Activated T-cell treated with anti-CD3 and anti-CD28 coated beads, Interleukin-2, amount 50 U/mL, for 1 hour (primary cell): ENCODE results near the gene EXD2.
"Not testable (repeated sequence)": the region's sequence is repeated elsewhere in the genome, so short reads cannot be mapped to it uniquely, and the experiment has no call there.

Source experiments
- DNase-seq: peaks from one replicate; pipeline ENCODE4 v3.0.0-alpha.2; 2020

EXD2 gene

GRCh38 chr14:69259168-69259526 lies 67.8 kb downstream of the EXD2 start:
- DNase-seq, result no peak

GRCh38 chr14:69259527-69260189 lies 68.4 kb downstream of the EXD2 start, which contains the start of gene GALNT16:
Gene GALNT16 (plus strand): TSS chr14:69260158. CDS start chr14:69260291, 133 bp downstream.
- no peak for DNase-seq

GRCh38 chr14:69260190-69260860 lies 69.0 kb downstream of the EXD2 start:
- no peak for DNase-seq

- peak; percentile 49 for DNase-seq
Observed at GRCh38 chr14:69260861-69261564, 69.7 kb downstream of the EXD2 start.

GRCh38 chr14:69261761-69262331 lies 70.5 kb downstream of the EXD2 start:
- DNase-seq, result no peak

- no peak for DNase-seq
Observed at GRCh38 chr14:69262516-69262915, 71.2 kb downstream of the EXD2 start.

- DNase-seq, result no peak
Observed at GRCh38 chr14:69263364-69263763, 72.1 kb downstream of the EXD2 start.

- no peak for DNase-seq
Observed at GRCh38 chr14:69263771-69264170, 72.5 kb downstream of the EXD2 start.

- DNase-seq, result no peak
Observed at GRCh38 chr14:69266572-69267345, 75.5 kb downstream of the EXD2 start.

GRCh38 chr14:69267492-69267891 lies 76.2 kb downstream of the EXD2 start:
- DNase-seq, result no peak

- no peak for DNase-seq
Observed at GRCh38 chr14:69268223-69268622, 76.9 kb downstream of the EXD2 start.

- no peak for DNase-seq
Observed at GRCh38 chr14:69268763-69269162, 77.5 kb downstream of the EXD2 start.

- no peak for DNase-seq
Observed at GRCh38 chr14:69269381-69269780, 78.1 kb downstream of the EXD2 start.

GRCh38 chr14:69270097-69270496 lies 78.8 kb downstream of the EXD2 start:
- no peak for DNase-seq

GRCh38 chr14:69270795-69271708 lies 79.8 kb downstream of the EXD2 start:
- no peak for DNase-seq

GRCh38 chr14:69274321-69274720 lies 83.0 kb downstream of the EXD2 start:
- DNase-seq, result no peak

- DNase-seq, result no peak
Observed at GRCh38 chr14:69275331-69275730, 84.0 kb downstream of the EXD2 start.

GRCh38 chr14:69277356-69277755 lies 86.1 kb downstream of the EXD2 start:
- DNase-seq, result not testable (repeated sequence)

- no peak for DNase-seq
Observed at GRCh38 chr14:69280746-69281291, 89.5 kb downstream of the EXD2 start.

- no peak for DNase-seq
Observed at GRCh38 chr14:69281450-69282169, 90.3 kb downstream of the EXD2 start.

- DNase-seq, result no peak
Observed at GRCh38 chr14:69282448-69282847, 91.2 kb downstream of the EXD2 start.
